ENCODE measurements around the gene SHH.

Gene SHH

GRCh38 chr7:155785536-155785935 lies 26.7 kb downstream of the SHH start:
- no peak for TF ChIP-seq CTCF (conservative IDR thresholded peaks at IDR 0.05)
- H3K27ac ChIP-seq = no peak overlapping the region

- no peak for TF ChIP-seq CTCF (conservative IDR thresholded peaks at IDR 0.05)
- H3K27ac ChIP-seq = no peak overlapping the region
Observed at GRCh38 chr7:155782466-155782865, 29.8 kb downstream of the SHH start.

GRCh38 chr7:155781433-155781832 lies 30.8 kb downstream of the SHH start:
- no peak overlapping the region for H3K27ac ChIP-seq
- TF ChIP-seq CTCF (conservative IDR thresholded peaks at IDR 0.05) = no peak

GRCh38 chr7:155780884-155781283 lies 31.4 kb downstream of the SHH start:
- H3K27ac ChIP-seq = no peak overlapping the region
- TF ChIP-seq CTCF (conservative IDR thresholded peaks at IDR 0.05) = no peak

- no peak for TF ChIP-seq CTCF (conservative IDR thresholded peaks at IDR 0.05)
- H3K27ac ChIP-seq = no peak overlapping the region
Observed at GRCh38 chr7:155778349-155778748, 33.9 kb downstream of the SHH start.

GRCh38 chr7:155776606-155777005 lies 35.7 kb downstream of the SHH start:
- TF ChIP-seq CTCF (conservative IDR thresholded peaks at IDR 0.05) = no peak
- no peak overlapping the region for H3K27ac ChIP-seq

- TF ChIP-seq CTCF (conservative IDR thresholded peaks at IDR 0.05) = no peak
- no peak overlapping the region for H3K27ac ChIP-seq
Observed at GRCh38 chr7:155775691-155776090, 36.6 kb downstream of the SHH start.

GRCh38 chr7:155774947-155775346 lies 37.3 kb downstream of the SHH start:
- H3K27ac ChIP-seq = no peak overlapping the region
- no peak for TF ChIP-seq CTCF (conservative IDR thresholded peaks at IDR 0.05)
